HepG2 (cell line): ENCODE data around the gene HBS1L. TPM values are rescaled to one million over a fixed set of nuclear protein-coding genes. Genes with fewer than 3 reads are reported as not detected.

ENCODE experiments used
- ATF7-NPFF ChIP-seq: sonication (generic); formaldehyde crosslinking; IDR thresholded peaks from 2 replicates; pipeline ENCODE4 v1.8.1; 2023; ENCODE audit warnings: mild to moderate bottlenecking, low read depth, missing genetic modification reagents, moderate library complexity
- CCDC6 ChIP-seq: sonication (generic); formaldehyde crosslinking; IDR thresholded peaks from 2 replicates; pipeline ENCODE4 v1.8.1; 2022; ENCODE audit warnings: mild to moderate bottlenecking, missing genetic modification reagents, moderate library complexity
- CTCF ChIP-seq: sonication (generic); formaldehyde crosslinking; IDR thresholded peaks from 2 replicates; pipeline ENCODE4 v1.5.0; 2020; ENCODE audit warnings: mild to moderate bottlenecking, missing genetic modification reagents, moderate library complexity
- DMTF1 ChIP-seq: sonication (generic); formaldehyde crosslinking; IDR thresholded peaks from 2 replicates; pipeline ENCODE4 v1.4.0; 2020; ENCODE audit warnings: mild to moderate bottlenecking, missing genetic modification reagents
- GABPB1 ChIP-seq: IDR thresholded peaks from 2 replicates; pipeline ENCODE4 v1.6.1; 2016; ENCODE audit warnings: mild to moderate bottlenecking, missing genetic modification reagents, moderate library complexity, missing compliant biosample characterization
- GPN1 ChIP-seq: sonication (generic); formaldehyde crosslinking; IDR thresholded peaks from 2 replicates; pipeline ENCODE4 v1.5.1; 2020; ENCODE audit warnings: missing genetic modification reagents, borderline replicate concordance
- MBD4 ChIP-seq: IDR thresholded peaks from 2 replicates; pipeline ENCODE4 v1.6.1; 2012; ENCODE audit warnings: low read length, inconsistent platforms, borderline replicate concordance
- SNAPC2 ChIP-seq: sonication (generic); formaldehyde crosslinking; IDR thresholded peaks from 2 replicates; pipeline ENCODE4 v1.8.1; 2022; ENCODE audit warnings: mild to moderate bottlenecking, missing genetic modification reagents
- STAT6 ChIP-seq: sonication (generic); formaldehyde crosslinking; IDR thresholded peaks from 2 replicates; pipeline ENCODE4 v1.4.0; 2020; ENCODE audit warnings: missing genetic modification reagents, mild to moderate bottlenecking, borderline replicate concordance
- ZBTB33 ChIP-seq: sonication (generic); formaldehyde crosslinking; IDR thresholded peaks from 2 replicates; pipeline ENCODE4 v1.4.0; 2020; ENCODE audit warnings: missing genetic modification reagents
- ZNF180 ChIP-seq: sonication (generic); formaldehyde crosslinking; IDR thresholded peaks from 2 replicates; pipeline ENCODE4 v1.4.0; 2020; ENCODE audit warnings: low read depth, missing genetic modification reagents, borderline replicate concordance
- ZNF747 ChIP-seq: sonication (generic); formaldehyde crosslinking; IDR thresholded peaks from 2 replicates; pipeline ENCODE4 v1.8.1; 2023; ENCODE audit warnings: missing genetic modification reagents, mild to moderate bottlenecking, borderline replicate concordance
- polyA plus RNA-seq, 8 experiments: library from polyadenylated mRNA; depleted of rRNA in 3 of 8; stranded (reverse) in 7 of 8; unstranded in 1 of 8; fragments of >200 nt; fragmentation: Illumina TruSeq in 4 of 8; extraction: Trizol in 4 of 8; gene quantifications; 2 replicates each; pipeline versions ENCODE4 v1.2.1 to v1.2.3, GENCODE V29; 2011 to 2016; ENCODE audit warnings: low read depth in 4 of 8, missing spikeins in 1 of 8, mixed read lengths in 1 of 8; ENCODE audit not compliant: insufficient read depth in 1 of 8
- total RNA-seq, 5 experiments: library from RNA; depleted of rRNA; stranded (reverse); fragments of >200 nt; fragmentation: Illumina TruSeq; extraction: Trizol; gene quantifications; 2 replicates each; pipeline ENCODE4 v1.2.3, GENCODE V29; 2016; ENCODE audit warnings: low read depth in 1 of 5
- TF ChIP-seq, protein P1 (sequence below): IDR thresholded peaks from 2 replicates; pipeline ENCODE4 v1.6.1; 2016; ENCODE audit warnings: control low read depth
- TF ChIP-seq, protein P2 (sequence below): sonication (generic); formaldehyde crosslinking; IDR thresholded peaks from 2 replicates; pipeline ENCODE4 v1.4.0; 2020; ENCODE audit warnings: mild to moderate bottlenecking, missing genetic modification reagents, borderline replicate concordance

HBS1L gene
- total and polyA plus RNA-seq, 2 of the 13 experiments (the other 11 are each of a cell fraction or from before 2014, with no cell fraction given): 44.1 to 138 TPM

- TF ChIP-seq, protein P1, sequence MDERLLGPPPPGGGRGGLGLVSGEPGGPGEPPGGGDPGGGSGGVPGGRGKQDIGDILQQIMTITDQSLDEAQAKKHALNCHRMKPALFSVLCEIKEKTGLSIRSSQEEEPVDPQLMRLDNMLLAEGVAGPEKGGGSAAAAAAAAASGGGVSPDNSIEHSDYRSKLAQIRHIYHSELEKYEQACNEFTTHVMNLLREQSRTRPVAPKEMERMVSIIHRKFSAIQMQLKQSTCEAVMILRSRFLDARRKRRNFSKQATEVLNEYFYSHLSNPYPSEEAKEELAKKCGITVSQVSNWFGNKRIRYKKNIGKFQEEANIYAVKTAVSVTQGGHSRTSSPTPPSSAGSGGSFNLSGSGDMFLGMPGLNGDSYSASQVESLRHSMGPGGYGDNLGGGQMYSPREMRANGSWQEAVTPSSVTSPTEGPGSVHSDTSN (CRISPR knock-in tag): 0 out of 2 replicates have a peak, but pooled peaks have one; percentile 17
- peak; percentile 15; the same call in 1 of the 2 replicates for TF ChIP-seq ZBTB33
- no peak for TF ChIP-seq GPN1 (CRISPR knock-in tag)
- TF ChIP-seq DMTF1: no peak
- TF ChIP-seq ATF7-NPFF (CRISPR knock-in tag): peak; percentile 83
- no peak for TF ChIP-seq SNAPC2 (CRISPR knock-in tag)
- TF ChIP-seq CTCF (CRISPR knock-in tag): no peak
- TF ChIP-seq, protein P2, sequence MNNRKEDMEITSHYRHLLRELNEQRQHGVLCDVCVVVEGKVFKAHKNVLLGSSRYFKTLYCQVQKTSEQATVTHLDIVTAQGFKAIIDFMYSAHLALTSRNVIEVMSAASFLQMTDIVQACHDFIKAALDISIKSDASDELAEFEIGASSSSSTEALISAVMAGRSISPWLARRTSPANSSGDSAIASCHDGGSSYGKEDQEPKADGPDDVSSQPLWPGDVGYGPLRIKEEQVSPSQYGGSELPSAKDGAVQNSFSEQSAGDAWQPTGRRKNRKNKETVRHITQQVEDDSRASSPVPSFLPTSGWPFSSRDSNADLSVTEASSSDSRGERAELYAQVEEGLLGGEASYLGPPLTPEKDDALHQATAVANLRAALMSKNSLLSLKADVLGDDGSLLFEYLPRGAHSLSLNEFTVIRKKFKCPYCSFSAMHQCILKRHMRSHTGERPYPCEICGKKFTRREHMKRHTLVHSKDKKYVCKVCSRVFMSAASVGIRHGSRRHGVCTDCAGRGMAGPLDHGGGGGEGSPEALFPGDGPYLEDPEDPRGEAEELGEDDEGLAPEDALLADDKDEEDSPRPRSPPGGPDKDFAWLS: no peak
- TF ChIP-seq STAT6 (CRISPR knock-in tag): 0 out of 2 replicates have a peak, but pooled peaks have one; percentile 57
- 0 out of 2 replicates have a peak, but pooled peaks have one; percentile 63 for TF ChIP-seq ZNF180 (CRISPR knock-in tag)
- TF ChIP-seq MBD4: no peak
- TF ChIP-seq GABPB1 (CRISPR knock-in tag): peak; percentile 87; the same call in 1 of the 2 replicates
- peak; percentile 90; the same call in 1 of the 2 replicates for TF ChIP-seq ZNF747
- 0 out of 2 replicates have a peak, but pooled peaks have one; percentile 31 for TF ChIP-seq CCDC6
These were observed at the start of gene HBS1L (continued) for GRCh38 chr6:135054569-135055498.
